NCI-H2196 (cell line): ENCODE results near the gene FAM78B.

ENCODE experiments used
- DNase-seq: peaks from one replicate; lab custom pipeline; 2025; ENCODE audit not compliant: unreplicated experiment; lab: John Stamatoyannopoulos, UW

Gene FAM78B

GRCh38 chr1:166166698-166167571 is at the start of gene FAM78B:
FAM78B (minus strand) TSS chr1:166167001; CDS start chr1:166166248, 753 bp downstream.
- peak; percentile 69 for DNase-seq

GRCh38 chr1:166202546-166202945 is 35.7 kb upstream of the FAM78B start:
- no peak for DNase-seq

- DNase-seq = no peak
Measured at GRCh38 chr1:166200743-166201142, 33.9 kb upstream of the FAM78B start.

- DNase-seq = no peak
Measured at GRCh38 chr1:166197597-166197996, 30.8 kb upstream of the FAM78B start.

GRCh38 chr1:166197141-166197540 is 30.3 kb upstream of the FAM78B start:
- no peak for DNase-seq

GRCh38 chr1:166193057-166193698 is 26.4 kb upstream of the FAM78B start:
- no peak for DNase-seq

- no peak for DNase-seq
Measured at GRCh38 chr1:166190400-166190799, 23.6 kb upstream of the FAM78B start.

- no peak for DNase-seq
Measured at GRCh38 chr1:166189126-166189525, 22.3 kb upstream of the FAM78B start.

GRCh38 chr1:166185526-166185925 is 18.7 kb upstream of the FAM78B start:
- DNase-seq = no peak

GRCh38 chr1:166184897-166185296 is 18.1 kb upstream of the FAM78B start:
- DNase-seq = no peak

GRCh38 chr1:166184012-166184411 is 17.2 kb upstream of the FAM78B start:
- DNase-seq = no peak

- no peak for DNase-seq
Measured at GRCh38 chr1:166182281-166182680, 15.5 kb upstream of the FAM78B start.

GRCh38 chr1:166176416-166176815 is 9.6 kb upstream of the FAM78B start:
- DNase-seq = no peak

- no peak for DNase-seq
Measured at GRCh38 chr1:166175032-166175431, 8.2 kb upstream of the FAM78B start.

- no peak for DNase-seq
Measured at GRCh38 chr1:166174108-166174507, 7.3 kb upstream of the FAM78B start.

GRCh38 chr1:166172106-166172505 is 5.3 kb upstream of the FAM78B start:
- DNase-seq = no peak

GRCh38 chr1:166170726-166171125 is 3.9 kb upstream of the FAM78B start:
- no peak for DNase-seq

- no peak for DNase-seq
Measured at GRCh38 chr1:166170075-166170474, 3.3 kb upstream of the FAM78B start.

- DNase-seq = no peak
Measured at GRCh38 chr1:166169182-166169581, 2.4 kb upstream of the FAM78B start.

GRCh38 chr1:166167572-166167925 is 748 bp upstream of the FAM78B start:
- no peak for DNase-seq

GRCh38 chr1:166166329-166166697 is 488 bp downstream of the FAM78B start:
- DNase-seq = no peak

- DNase-seq = no peak
Measured at GRCh38 chr1:166165661-166166328, 1.0 kb downstream of the FAM78B start.
